MCF 10A (cell line): ENCODE data around the gene RPRD1A. TPM values are rescaled to one million over a fixed set of nuclear protein-coding genes. Genes with fewer than 3 reads are reported as not detected.

ENCODE experiments used
- BruUV-seq: library from RNA; stranded (reverse); fragments of 400-500 nt; replicated peaks from 2 replicates; lab custom pipeline; 2021; lab: Mats Ljungman, UMichigan
- CTCF ChIA-PET: fragments of 300-600 bp; sonication (Branson Sonifier 250); formaldehyde crosslinking; extraction: SDS; loops from one replicate; lab custom pipeline; 2021; ENCODE audit warnings: antibody characterized with exemption, inconsistent platforms; lab: Yijun Ruan, JAX
- POLR2A ChIA-PET: fragments of 300-600, 350-650 bp; sonication (Branson Sonifier 250); formaldehyde crosslinking; extraction: SDS; loops from one replicate; lab custom pipeline; 2020; ENCODE audit warnings: antibody characterized with exemption, inconsistent platforms; lab: Yijun Ruan, JAX
- DNase-seq: peaks from one replicate; pipeline ENCODE4 v3.0.0-alpha.2; 2018; ENCODE audit not compliant: unreplicated experiment
- H3K27ac Mint-ChIP-seq: one replicate; pipeline ENCODE4 v1.8.0; 2022; ENCODE audit warnings: mild to moderate bottlenecking, low read depth, mixed read lengths; ENCODE audit not compliant: unreplicated experiment
- H3K27me3 Mint-ChIP-seq: one replicate; pipeline ENCODE4 v1.8.0; 2022; ENCODE audit warnings: mixed read lengths; ENCODE audit not compliant: insufficient read depth, unreplicated experiment
- H3K36me3 Mint-ChIP-seq: one replicate; pipeline ENCODE4 v1.8.0; 2022; ENCODE audit warnings: mild to moderate bottlenecking, moderate library complexity, mixed read lengths; ENCODE audit not compliant: insufficient read depth, unreplicated experiment
- H3K4me1 Mint-ChIP-seq: one replicate; pipeline ENCODE4 v1.8.0; 2022; ENCODE audit warnings: mixed read lengths; ENCODE audit not compliant: insufficient read depth, unreplicated experiment
- H3K4me3 Mint-ChIP-seq: one replicate; pipeline ENCODE4 v1.8.0; 2022; ENCODE audit warnings: mild to moderate bottlenecking, moderate library complexity, mixed read lengths; ENCODE audit not compliant: unreplicated experiment
- H3K9me3 Mint-ChIP-seq: one replicate; pipeline ENCODE4 v1.8.0; 2022; ENCODE audit warnings: mixed read lengths; ENCODE audit not compliant: unreplicated experiment
- CTCF ChIP-seq: fragments of 200-600 bp; IDR thresholded peaks from one replicate; pipeline ENCODE4 v1.8.0; 2022; ENCODE audit warnings: antibody characterized with exemption, mild to moderate bottlenecking; ENCODE audit not compliant: unreplicated experiment
- intact Hi-C: fragments of 100-400 bp; cut with micrococcal nuclease; formaldehyde crosslinking; loops from 2 replicates; pipeline ENCODE4 v1.14.1; 2022
- total RNA-seq: library from RNA; stranded (reverse); gene quantifications from 2 replicates; pipeline ENCODE4 v1.2.3, GENCODE V29; 2022

The RPRD1A gene
- total RNA-seq, 1 experiment from 2014 or later, result 89.1 TPM

- ChIA-PET POLR2A (no interaction called here), CTCF (no interaction called here)
- H3K9me3 Mint-ChIP-seq, result no peaks in the 10 kb centered on the region
- H3K36me3 Mint-ChIP-seq, result peaks cover 17% of the 10 kb centered on the region
- no TSS peak for BruUV-seq
- H3K27ac Mint-ChIP-seq, result no peak overlapping the region
- intact Hi-C loops, result no loop called here
- no peak for TF ChIP-seq CTCF
- H3K4me1 Mint-ChIP-seq, result peaks cover 22% of the 10 kb centered on the region
- DNase-seq, result no peak
- H3K27me3 Mint-ChIP-seq, result no peaks in the 10 kb centered on the region
- no peak overlapping the region for H3K4me3 Mint-ChIP-seq
Measured at GRCh38 chr18:36038102-36038663, 29.2 kb downstream of the RPRD1A start.

- Mint-ChIP-seq H3K4me1 (peaks cover 18% of the 10 kb centered on the region), H3K27me3 (no peaks in the 10 kb centered on the region), H3K9me3 (no peaks in the 10 kb centered on the region), H3K4me3 (no peak overlapping the region), H3K36me3 (peaks cover 37% of the 10 kb centered on the region), H3K27ac (no peak overlapping the region)
- POLR2A ChIA-PET, result interaction anchor here (0.7 kb wide), 1 partner anchor 10 kb away, joined by 3 read pairs; no protein-coding TSS in a partner anchor
- CTCF ChIA-PET, result interaction anchor here (0.5 kb wide), 1 partner anchor 249 kb away, joined by 3 read pairs; no protein-coding TSS in a partner anchor
- no peak for DNase-seq
- intact Hi-C loops, result no loop called here
- TF ChIP-seq CTCF, result no peak
- no TSS peak for BruUV-seq
Measured at GRCh38 chr18:36035253-36035652, 32.1 kb downstream of the RPRD1A start.

- no peak overlapping the region for H3K27ac Mint-ChIP-seq
- peaks cover 37% of the 10 kb centered on the region for H3K36me3 Mint-ChIP-seq
- no peaks in the 10 kb centered on the region for H3K27me3 Mint-ChIP-seq
- H3K9me3 Mint-ChIP-seq, result no peaks in the 10 kb centered on the region
- no peak for TF ChIP-seq CTCF
- no peak overlapping the region for H3K4me3 Mint-ChIP-seq
- no peak for DNase-seq
- intact Hi-C loops, result loop anchor here (5.0 kb wide), 1 partner anchor 53 kb away; no protein-coding TSS in a partner anchor
- peaks cover 18% of the 10 kb centered on the region for H3K4me1 Mint-ChIP-seq
- CTCF ChIA-PET, result no interaction called here
- BruUV-seq, result no TSS peak
- POLR2A ChIA-PET, result interaction anchor here (0.7 kb wide), 1 partner anchor 13 kb away, joined by 3 read pairs; no protein-coding TSS in a partner anchor
Measured at GRCh38 chr18:36034299-36034895, 33.0 kb downstream of the RPRD1A start.

- peaks cover 41% of the 10 kb centered on the region for H3K36me3 Mint-ChIP-seq
- no peaks in the 10 kb centered on the region for H3K9me3 Mint-ChIP-seq
- TF ChIP-seq CTCF, result no peak
- DNase-seq, result no peak
- ChIA-PET POLR2A (no interaction called here), CTCF (interaction anchor here (1.0 to 2.7 kb wide), 2 partner anchors 9 to 14 kb away, joined by 3 to 20 read pairs; no protein-coding TSS in a partner anchor)
- H3K27ac Mint-ChIP-seq, result no peak overlapping the region
- no peaks in the 10 kb centered on the region for H3K27me3 Mint-ChIP-seq
- H3K4me3 Mint-ChIP-seq, result no peak overlapping the region
- H3K4me1 Mint-ChIP-seq, result peaks cover 31% of the 10 kb centered on the region
- no TSS peak for BruUV-seq
- intact Hi-C loops, result loop anchor here (5.0 kb wide), 1 partner anchor 55 kb away; no protein-coding TSS in a partner anchor
Measured at GRCh38 chr18:36031903-36032302, 35.5 kb downstream of the RPRD1A start.
